22Rv1 (cell line): ENCODE data around the gene SEMA6A.
A peak's percentile ranks its signal among the peaks of the same experiment; 100 is the strongest.

Source experiments
- H3K27ac ChIP-seq: fragments of 450-650 bp; 2 replicates; pipeline ENCODE4 v1.5.1; 2017
- CTCF ChIP-seq: fragments of 450-650 bp; IDR thresholded peaks from 2 replicates; pipeline ENCODE4 v1.5.1; 2017; ENCODE audit warnings: mild to moderate bottlenecking
- ZFX ChIP-seq: fragments of 450-650 bp; IDR thresholded peaks from 2 replicates; pipeline ENCODE4 v1.6.1; 2017; ENCODE audit warnings: antibody characterized with exemption, borderline replicate concordance

Gene SEMA6A

GRCh38 chr5:116502138-116502537 lies 72.5 kb downstream of the SEMA6A start:
- TF ChIP-seq ZFX (no peak), CTCF (no peak)
- peak overlapping the region; percentile 9; the same call in 1 of the 2 replicates for H3K27ac ChIP-seq

GRCh38 chr5:116498503-116499048 lies 76.0 kb downstream of the SEMA6A start:
- no peak for TF ChIP-seq ZFX
- TF ChIP-seq CTCF: no peak
- H3K27ac ChIP-seq: no peak overlapping the region

- H3K27ac ChIP-seq: no peak overlapping the region
- TF ChIP-seq ZFX: no peak
- TF ChIP-seq CTCF: peak; percentile 15; the same call in 1 of the 2 replicates
These were observed 77.0 kb downstream of the SEMA6A start for GRCh38 chr5:116497631-116498030.

GRCh38 chr5:116495786-116496357 lies 78.8 kb downstream of the SEMA6A start:
- TF ChIP-seq CTCF (no peak), ZFX (no peak)
- no peak overlapping the region for H3K27ac ChIP-seq

- TF ChIP-seq ZFX (no peak), CTCF (no peak)
- no peak overlapping the region for H3K27ac ChIP-seq
These were observed 79.7 kb downstream of the SEMA6A start for GRCh38 chr5:116494784-116495450.

- no peak for TF ChIP-seq ZFX
- no peak for TF ChIP-seq CTCF
- no peak overlapping the region for H3K27ac ChIP-seq
These were observed 81.8 kb downstream of the SEMA6A start for GRCh38 chr5:116492776-116493175.

- no peak overlapping the region for H3K27ac ChIP-seq
- TF ChIP-seq ZFX: no peak
- TF ChIP-seq CTCF: no peak
These were observed 82.5 kb downstream of the SEMA6A start for GRCh38 chr5:116492016-116492623.
